Prostate gland (tissue), 2 donors: ENCODE results near the gene IGF2BP3.

Source experiments
- POLR2A ChIP-seq: fragments of 450-650 bp; IDR thresholded peaks from one replicate; pipeline ENCODE4 v1.6.1; 2016; ENCODE audit warnings: antibody characterized with exemption, mild to moderate bottlenecking
- POLR2AphosphoS5 ChIP-seq: sonication (generic); formaldehyde crosslinking; IDR thresholded peaks from one replicate; pipeline ENCODE4 v1.6.1; 2017; ENCODE audit warnings: antibody characterized with exemption
- TF ChIP-seq, protein P1 (sequence below), 4 experiments: fragments of 200-600 bp in 2 of 4; fragments of 450-650 bp in 2 of 4; sonication (generic) in 2 of 4; IDR thresholded peaks; 1 replicate in 3 of 4; 2 replicates in 1 of 4; pipeline ENCODE4 v1.5.1; 2016 to 2019; ENCODE audit warnings: antibody characterized with exemption in 4 of 4, mild to moderate bottlenecking in 2 of 4, moderate library complexity in 2 of 4

- TF ChIP-seq POLR2A (no peak), POLR2AphosphoS5 (no peak)
- TF ChIP-seq, protein P1, sequence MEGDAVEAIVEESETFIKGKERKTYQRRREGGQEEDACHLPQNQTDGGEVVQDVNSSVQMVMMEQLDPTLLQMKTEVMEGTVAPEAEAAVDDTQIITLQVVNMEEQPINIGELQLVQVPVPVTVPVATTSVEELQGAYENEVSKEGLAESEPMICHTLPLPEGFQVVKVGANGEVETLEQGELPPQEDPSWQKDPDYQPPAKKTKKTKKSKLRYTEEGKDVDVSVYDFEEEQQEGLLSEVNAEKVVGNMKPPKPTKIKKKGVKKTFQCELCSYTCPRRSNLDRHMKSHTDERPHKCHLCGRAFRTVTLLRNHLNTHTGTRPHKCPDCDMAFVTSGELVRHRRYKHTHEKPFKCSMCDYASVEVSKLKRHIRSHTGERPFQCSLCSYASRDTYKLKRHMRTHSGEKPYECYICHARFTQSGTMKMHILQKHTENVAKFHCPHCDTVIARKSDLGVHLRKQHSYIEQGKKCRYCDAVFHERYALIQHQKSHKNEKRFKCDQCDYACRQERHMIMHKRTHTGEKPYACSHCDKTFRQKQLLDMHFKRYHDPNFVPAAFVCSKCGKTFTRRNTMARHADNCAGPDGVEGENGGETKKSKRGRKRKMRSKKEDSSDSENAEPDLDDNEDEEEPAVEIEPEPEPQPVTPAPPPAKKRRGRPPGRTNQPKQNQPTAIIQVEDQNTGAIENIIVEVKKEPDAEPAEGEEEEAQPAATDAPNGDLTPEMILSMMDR (IDR thresholded peaks at IDR 0.05): no peak
Measured at GRCh38 chr7:23287612-23288011, 182.7 kb downstream of the IGF2BP3 start.
